Measurements from ENCODE around the gene MOGAT3.

The MOGAT3 gene

GRCh38 chr7:101186844-101187428 is 13.9 kb downstream of the MOGAT3 start:
- H3K4me3 ChIP-seq (ENCODE audit: low read depth, low read length), result no peak overlapping the region
- TF ChIP-seq CTCF (IDR thresholded peaks at IDR 0.05; ENCODE audit: low read depth, low read length), result no peak

GRCh38 chr7:101186194-101186593 is 14.6 kb downstream of the MOGAT3 start:
- no peak for TF ChIP-seq CTCF (IDR thresholded peaks at IDR 0.05; ENCODE audit: low read depth, low read length)
- H3K4me3 ChIP-seq (ENCODE audit: low read depth, low read length), result no peak overlapping the region

- no peak overlapping the region for H3K4me3 ChIP-seq (ENCODE audit: low read depth, low read length)
- TF ChIP-seq CTCF (IDR thresholded peaks at IDR 0.05; ENCODE audit: low read depth, low read length), result no peak
Measured at GRCh38 chr7:101185258-101185839, 15.5 kb downstream of the MOGAT3 start.

GRCh38 chr7:101180130-101180755 is 20.6 kb downstream of the MOGAT3 start, which contains the start of gene NAT16:
Gene NAT16 (minus strand): TSS chr7:101180293. CDS start chr7:101174807, 5,486 bp downstream.
- TF ChIP-seq CTCF (IDR thresholded peaks at IDR 0.05; ENCODE audit: low read depth, low read length), result no peak
- no peak within 1 kb of the TSS for H3K4me3 ChIP-seq (ENCODE audit: low read depth, low read length)

- no peak for TF ChIP-seq CTCF (IDR thresholded peaks at IDR 0.05; ENCODE audit: low read depth, low read length)
- H3K4me3 ChIP-seq (ENCODE audit: low read depth, low read length), result no peak overlapping the region
Measured at GRCh38 chr7:101179713-101180112, 21.1 kb downstream of the MOGAT3 start.

GRCh38 chr7:101179117-101179516 is 21.7 kb downstream of the MOGAT3 start:
- no peak for TF ChIP-seq CTCF (IDR thresholded peaks at IDR 0.05; ENCODE audit: low read depth, low read length)
- H3K4me3 ChIP-seq (ENCODE audit: low read depth, low read length), result no peak overlapping the region

GRCh38 chr7:101177644-101178043 is 23.2 kb downstream of the MOGAT3 start:
- no peak overlapping the region for H3K4me3 ChIP-seq (ENCODE audit: low read depth, low read length)
- TF ChIP-seq CTCF (IDR thresholded peaks at IDR 0.05; ENCODE audit: low read depth, low read length), result no peak
